ENCODE data around the gene MED6.
A peak's percentile ranks its signal among the peaks of the same experiment; 100 is the strongest.

The MED6 gene, protein sequence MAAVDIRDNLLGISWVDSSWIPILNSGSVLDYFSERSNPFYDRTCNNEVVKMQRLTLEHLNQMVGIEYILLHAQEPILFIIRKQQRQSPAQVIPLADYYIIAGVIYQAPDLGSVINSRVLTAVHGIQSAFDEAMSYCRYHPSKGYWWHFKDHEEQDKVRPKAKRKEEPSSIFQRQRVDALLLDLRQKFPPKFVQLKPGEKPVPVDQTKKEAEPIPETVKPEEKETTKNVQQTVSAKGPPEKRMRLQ

DNA sequence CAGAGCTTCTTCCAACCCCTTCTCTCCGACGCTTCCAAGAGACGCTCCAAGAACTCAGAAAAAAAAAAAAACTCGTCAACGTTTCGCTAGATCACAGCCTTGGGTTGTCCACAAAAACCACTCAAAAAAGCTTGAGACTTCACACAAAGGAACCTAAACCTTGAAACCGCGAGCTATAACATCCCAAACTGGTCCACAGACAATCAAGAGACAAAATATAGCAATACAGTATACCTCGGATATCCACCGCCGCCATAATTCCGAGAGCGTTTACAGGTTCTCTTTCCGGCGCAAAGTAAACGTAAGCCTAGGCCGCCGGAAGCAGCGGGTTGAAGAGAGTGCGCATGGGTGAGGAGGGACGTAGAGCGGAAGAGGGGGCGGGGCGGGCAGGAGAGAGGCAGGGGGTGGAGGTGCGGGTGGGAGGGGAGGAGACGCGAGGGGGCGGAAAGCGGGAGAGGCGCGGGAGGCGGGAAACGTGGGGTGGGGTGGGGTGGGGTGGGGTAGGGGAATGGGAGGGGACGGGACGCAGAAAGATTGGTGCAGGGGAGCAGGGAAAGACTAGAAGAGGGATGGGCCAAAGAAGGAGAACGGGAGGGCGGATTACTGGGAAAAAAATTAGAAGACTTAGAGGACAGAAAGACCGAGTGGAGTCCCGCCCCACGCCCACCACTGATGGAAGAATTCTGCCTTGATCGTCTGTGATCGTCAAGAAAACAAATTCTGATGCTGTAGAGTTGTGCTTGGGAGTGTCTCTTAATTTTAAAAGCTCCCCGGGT is at the start of gene MED6:
Gene MED6 (minus strand): TSS at position 274 of the 776 bp plus-strand sequence. CDS start 18 bp downstream, at position 256.
- peak; percentile 94 for DNase-seq

DNA sequence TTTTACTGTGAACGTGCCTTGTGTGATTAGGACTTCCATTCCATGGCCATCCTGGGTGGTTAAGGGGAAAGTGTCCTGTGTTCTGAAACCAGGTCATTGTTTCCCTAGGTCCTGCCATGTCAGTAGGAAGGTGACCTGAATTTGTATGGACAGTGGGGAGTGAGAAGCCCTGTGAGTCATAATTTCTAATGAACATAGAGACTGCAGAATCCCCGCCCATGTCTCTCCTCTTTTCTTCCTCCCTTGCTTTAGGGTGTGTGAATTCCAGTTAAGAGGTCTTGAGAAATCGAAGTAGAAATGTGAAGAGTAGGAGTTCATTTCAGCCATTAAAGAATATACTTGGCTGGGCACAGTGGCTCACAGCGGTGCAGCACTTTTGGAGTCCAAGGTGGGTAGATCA is 49.3 kb upstream of the MED6 start:
- no peak for DNase-seq

DNA sequence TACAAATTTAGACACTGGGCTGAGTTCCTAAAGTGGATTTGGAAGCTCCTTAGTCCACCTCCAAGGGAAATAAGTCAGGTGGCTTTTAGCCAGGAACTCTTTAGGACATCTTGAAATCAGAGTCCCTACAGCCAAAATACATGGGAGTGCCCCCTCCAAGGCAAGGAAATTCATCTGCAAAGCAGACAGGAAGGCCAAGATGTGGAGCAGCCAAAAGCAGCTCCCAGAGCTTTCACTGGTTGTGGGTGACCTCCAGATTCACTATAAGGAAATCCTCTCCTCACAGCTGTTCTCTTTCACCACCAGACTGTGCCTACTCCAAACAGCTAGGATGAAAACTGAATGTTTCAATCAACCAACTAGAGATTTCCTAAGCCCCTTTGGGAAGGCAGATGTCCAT is 47.9 kb upstream of the MED6 start:
- DNase-seq: no peak

DNA sequence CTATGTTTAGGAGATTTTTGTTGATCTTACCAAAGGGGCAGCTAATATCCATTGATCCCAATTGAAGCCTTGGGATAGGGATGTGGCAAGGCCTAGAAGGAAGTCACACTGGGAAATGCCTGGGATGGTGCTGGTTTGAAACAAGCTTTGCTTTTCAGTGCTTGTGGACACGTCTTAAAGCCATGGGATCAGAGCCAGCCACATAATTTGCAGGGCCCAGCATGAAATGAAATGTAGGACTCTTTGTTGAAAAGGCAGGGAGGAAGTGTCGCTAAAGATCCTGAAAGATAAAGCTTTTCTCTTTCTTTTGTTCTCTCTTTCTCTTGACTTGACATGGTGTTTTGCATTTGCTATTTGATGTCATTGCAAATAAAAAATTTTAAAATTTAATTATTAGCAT is 46.2 kb upstream of the MED6 start:
- DNase-seq: no peak

DNA sequence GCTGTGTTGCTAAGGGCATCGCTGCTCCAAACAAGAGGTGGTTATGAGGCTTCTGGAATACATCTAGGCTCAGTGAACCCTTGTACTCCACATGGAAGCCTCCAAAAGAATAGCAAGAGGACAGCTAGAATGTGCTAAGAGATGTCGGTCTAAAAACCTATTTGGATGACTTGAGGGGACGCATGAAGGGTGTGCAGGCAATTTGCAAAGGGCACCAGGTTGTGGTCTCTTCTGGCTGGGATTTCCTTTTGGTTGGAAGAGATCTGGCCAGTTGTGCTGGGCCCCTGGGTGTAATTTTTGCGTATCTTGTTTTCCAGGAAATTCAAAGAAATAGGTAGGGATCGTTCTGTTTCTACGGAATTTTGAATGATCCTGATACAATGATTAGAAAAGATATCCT is 45.4 kb upstream of the MED6 start:
- no peak for DNase-seq

DNA sequence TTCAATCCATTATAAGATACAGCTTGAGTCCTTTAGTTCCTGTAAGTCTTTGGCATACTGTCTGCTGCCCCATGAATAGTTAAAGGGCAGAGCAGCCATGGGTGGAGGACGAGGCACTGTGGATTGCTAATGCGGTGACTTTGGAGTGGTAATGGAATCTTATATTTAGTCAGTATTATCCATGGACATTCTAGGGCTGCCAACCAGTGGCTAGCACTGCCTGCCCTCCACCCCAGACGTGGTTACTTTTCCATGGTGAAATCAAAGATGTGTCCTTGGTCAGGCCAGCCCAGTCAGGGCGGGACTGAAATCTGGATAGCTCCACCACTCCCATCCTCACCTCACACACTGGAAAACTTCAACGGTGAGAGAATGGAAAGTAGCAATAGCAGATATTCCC is 43.5 kb upstream of the MED6 start:
- DNase-seq: no peak

DNA sequence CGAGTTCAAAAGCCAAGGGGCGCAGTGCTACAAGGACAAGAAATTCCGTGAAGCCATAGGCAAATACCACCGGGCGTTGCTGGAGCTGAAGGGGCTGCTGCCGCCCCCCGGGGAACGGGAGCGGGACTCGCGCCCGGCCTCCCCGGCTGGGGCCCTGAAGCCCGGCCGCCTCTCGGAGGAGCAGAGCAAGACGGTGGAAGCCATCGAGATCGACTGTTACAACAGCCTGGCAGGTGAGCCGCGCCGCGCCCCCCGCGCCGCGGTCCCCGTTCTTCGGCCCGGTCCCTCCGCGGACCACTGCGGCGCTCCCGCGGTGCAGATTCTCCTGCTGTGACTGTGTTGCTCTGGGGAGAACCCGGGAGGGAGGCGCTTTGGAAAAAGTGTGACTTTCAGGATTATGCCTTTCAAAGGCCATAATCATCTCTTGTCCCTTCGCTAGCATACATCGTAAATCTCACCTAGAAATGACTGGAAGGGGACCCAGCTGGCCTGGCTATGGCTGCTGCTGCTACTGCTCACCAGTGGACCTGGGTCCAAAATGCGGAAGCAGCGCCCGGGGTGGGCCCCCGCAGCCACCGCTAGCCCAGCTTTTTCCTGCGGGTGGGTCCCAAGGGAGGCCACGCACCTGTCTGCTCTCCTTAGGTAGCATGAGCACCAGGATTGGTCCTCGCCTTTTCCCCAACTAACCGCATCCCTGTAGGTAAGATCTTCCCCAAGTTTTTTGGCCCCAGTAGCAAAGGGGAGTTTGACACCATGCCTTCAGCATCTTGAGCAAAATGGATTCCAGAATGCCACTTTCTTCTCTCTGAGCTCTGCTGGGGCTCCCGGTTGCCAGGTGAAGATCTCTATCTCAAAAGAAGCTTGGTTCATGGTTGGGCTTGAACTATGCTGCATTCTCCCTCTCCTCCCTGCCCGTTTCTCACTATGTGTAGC is 42.1 kb upstream of the MED6 start:
- DNase-seq: peak; percentile 41 to 46

DNA sequence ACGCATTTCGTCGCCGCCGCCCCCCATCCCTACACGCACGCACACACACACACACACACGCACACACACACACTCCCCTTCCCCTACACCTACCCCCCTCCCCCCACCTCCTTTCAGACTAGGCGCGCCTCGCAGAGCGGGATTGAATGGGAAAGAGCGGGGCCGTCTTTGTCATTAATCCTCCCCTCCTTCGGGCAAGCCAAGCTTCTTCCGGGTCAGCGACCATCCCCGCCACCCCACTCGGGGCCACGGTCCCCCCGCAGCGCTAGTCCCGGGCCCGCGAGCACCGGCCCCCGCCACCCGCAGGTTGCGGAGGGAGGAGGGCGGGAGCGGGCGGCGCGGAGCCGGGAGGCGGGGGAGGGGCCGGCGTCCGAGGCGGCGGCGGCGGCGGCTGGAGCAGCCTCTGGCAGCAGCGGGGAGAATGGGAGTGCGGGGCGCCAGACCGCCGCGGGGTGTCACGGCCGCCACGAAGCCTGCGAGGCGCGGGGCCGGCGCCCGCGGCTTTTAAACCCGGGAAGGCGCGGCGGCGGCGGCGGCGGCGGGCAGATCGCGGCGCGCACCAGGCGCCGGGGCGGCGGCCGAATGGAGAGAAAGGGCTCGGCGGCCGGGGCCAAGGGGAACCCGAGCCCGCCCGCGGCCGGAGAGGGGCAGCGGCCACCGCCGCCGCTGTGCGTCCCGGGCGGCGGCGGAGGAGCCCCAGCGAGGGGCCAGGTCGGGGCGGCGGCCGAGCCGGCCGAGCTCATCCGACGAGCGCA is 41.3 kb upstream of the MED6 start, which contains the start of gene TTC9:
Gene TTC9 (plus strand): TSS at position 369 of the 755 bp plus-strand sequence. CDS start 214 bp downstream, at position 583.
- peak; percentile 41 to 45 for DNase-seq

DNA sequence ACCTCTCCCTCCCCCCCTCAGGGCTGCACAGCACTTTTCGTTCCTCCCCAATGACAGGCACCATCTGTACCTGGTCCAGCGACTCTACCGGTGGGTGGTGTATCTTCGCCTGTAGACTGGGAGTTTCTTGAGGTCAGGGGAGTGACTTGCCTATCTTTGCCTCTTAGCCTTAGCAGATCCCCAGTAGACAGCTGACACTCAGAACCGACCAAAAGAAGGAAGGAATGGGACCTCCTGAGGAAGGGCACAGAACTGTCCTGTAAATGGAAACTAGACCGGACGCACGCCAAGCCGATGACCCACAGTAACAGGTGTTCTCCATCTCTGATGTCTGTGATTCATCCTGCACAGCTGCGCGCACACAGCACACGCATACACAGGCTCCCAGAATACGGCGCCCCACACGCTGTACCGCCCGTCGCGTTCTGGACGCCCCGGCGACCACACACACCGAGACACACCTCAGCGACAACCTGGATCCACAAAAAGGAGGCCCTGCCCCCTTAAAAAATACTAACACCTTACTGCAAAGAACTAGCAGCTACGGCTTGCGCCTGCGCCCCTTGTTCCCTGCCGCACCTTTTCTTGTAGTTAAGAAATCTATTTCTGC is 40.6 kb upstream of the MED6 start:
- peak; percentile 59 to 63 for DNase-seq

DNA sequence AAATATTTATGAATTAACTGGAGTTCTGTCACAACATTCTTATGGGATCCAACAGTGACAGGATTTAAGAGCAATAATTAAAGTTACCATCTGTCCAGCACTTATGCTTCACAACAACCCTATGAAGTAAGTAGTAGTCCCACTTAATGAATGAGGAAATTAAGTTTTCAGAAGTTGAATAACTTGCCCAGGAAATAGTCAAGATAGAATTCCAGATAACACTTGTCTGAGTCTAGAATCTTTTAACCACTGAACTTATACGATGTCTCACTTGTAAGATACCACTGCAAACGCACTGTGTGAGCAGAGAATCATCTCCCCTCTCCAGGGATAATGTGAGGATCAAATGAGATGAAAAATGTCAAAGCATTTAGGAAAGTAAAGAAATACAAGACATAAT is 38.0 kb upstream of the MED6 start:
- DNase-seq: no peak

DNA sequence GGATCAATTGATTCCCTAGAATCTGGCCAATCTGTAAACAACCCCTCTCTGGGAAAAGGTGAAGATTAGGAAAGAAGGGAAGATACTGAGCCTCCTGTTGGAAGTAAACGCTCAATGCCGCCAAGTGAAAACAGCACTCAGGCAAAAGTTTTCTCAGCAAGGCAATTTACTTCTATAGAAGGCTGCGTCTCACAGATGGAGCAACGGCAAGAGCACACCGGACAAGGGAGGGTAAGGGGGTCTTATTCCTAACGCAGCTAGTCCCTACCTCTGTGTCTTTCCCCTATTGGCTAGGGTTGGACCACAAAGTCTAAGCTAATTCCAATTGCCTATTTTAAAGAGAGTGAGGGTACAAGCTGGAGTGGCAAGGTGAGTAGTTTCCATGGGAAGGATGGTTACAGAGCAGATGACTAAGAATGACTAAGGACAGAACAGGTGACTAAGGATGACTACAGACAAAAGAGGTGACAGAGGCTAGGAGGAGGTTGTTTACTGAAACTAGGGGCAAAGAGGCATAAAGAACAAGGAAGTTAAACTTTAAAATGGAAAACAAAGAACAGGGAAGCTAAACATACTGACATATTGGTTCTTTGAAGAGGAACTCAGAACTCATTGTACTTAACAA is 35.6 kb upstream of the MED6 start:
- no peak for DNase-seq

DNA sequence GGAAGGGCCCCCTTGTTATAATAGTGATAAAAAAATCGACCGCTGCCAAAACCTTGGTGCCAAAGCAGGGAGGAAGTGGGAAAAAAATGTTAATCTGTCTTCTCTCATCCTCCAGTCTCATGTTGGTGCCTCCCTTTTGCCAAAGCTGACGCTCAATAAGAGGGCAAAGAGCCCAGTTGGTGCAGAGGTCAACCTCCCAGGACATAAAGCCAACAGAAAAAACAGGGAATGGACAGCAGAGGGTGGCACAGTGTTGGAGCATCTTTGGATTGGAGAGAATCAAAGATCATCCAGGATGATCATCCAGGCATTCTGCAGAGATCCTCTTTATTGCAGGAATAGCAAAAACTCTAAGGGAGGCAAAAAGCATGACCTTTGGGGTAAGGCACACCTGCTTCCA is 31.5 kb upstream of the MED6 start:
- DNase-seq: no peak

DNA sequence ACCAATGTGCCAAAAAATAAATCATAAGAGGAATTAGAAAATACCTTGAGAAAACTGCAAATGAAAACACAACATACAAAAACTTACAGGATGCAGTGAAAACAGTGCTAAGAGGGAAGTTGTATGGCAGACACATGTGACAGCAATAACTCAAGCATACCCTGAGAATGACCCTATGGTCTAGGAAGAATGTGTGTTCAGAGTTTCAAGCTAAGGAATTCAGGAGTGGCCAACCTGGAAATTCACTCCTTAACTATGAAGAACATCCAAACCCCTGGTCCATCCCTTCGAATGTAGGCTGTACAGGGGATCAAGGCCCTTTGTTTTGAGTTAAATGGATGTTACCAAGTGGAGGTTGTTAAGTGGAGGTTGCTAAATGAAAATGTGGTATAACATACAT is 24.5 kb upstream of the MED6 start:
- DNase-seq: no peak

DNA sequence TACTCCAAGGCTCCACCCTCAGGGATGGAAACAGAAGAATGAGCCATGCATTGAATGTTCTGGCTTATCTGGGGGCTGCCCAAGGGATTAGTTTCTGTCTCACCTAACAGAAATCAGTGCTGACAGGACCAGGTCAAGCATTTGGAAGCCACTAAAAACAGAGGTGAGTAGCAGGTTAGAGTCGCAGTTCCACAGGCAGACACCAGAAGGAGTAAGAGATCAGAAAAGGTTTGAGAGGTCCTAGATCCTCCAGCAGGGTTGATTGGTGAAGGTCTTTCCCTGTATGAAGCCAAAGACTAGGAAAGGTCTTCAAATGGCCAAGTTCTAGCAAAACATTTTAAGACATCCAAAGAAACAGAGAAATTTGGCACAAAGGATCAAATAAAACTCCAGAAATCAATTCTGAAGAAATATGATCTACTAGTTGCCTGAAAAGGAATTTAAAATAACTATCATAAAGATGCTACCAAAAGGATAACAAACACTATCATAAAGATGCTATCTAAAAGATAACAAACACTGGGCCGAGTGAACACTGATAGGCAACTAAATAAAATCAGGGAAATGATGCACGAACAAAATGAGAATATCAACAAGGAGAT is 21.8 kb upstream of the MED6 start:
- peak; percentile 45 to 59 for DNase-seq

DNA sequence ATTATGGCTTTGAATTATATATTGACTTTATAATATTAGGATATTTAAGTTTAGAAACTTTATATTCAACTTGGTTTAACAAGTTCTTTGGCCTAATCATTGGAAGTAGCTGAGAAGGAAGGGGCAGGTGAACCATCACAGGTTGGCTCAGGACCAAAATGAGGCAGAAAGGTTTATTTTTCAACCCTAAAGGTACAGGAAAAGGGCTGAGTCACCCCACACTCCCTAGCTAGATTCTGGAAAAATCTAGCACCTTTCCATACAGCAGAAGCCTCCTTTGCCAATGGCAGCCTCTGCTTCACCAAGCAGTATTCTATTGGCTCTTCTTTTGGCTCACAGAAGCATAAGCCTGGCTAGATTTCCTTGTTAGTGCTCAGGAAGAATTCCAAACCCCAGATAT is 19.3 kb upstream of the MED6 start:
- no peak for DNase-seq

DNA sequence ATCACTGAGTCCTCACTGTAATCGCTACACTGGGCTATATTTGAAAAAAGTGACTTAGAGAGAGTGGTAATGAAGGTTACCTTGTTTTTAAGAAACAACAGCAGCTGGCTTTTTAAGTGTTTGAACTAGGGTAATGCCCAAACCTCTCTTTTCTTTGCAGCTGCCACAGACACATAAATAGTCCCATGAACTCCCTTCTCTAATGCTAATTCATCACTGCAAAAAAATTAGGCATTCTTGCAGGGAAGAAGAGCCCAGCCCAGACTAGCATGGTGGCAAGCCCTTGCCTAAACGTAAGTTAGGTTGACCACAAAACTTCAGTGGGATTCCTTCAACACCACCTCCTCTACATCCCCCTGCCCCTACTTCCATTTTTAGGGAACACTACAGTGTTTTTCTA is 17.9 kb upstream of the MED6 start:
- DNase-seq: no peak

DNA sequence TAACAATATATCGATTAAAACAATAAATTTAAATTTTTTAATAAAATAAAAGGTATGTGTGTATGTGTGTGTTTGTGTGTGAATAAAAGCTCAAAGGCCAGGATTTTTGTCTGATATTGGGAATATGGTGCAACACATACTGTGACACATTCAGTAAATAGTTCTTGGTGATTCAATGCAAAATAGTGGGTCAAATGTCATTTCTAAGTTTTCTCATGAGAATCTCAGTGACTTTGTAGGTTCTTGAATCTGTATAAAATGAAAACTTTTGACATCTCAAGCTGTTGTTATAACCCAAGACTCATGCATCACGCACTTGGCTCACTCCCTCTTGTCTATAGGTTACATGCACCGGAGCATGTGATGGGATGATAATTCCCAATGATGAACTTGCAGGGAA is 16.2 kb upstream of the MED6 start:
- no peak for DNase-seq

DNA sequence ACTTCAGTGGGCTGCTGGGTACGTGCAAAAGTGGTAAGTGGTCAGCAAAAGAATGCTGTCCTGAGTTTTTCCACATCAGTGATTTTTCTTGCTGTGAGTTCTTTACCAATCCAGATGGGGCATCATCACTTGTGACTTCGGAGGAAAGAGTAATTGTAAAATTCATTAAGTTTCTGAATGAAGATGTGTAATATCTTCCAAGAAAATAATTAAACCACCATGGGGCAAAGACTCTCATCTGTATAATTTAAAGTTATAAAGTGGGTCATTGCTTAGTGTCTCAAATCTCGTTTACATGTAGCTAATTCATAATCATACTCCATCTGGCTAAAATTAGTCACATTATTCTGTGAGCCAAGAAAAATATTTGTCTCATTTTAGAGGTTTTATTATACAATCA is 10.8 kb upstream of the MED6 start:
- DNase-seq: no peak

DNA sequence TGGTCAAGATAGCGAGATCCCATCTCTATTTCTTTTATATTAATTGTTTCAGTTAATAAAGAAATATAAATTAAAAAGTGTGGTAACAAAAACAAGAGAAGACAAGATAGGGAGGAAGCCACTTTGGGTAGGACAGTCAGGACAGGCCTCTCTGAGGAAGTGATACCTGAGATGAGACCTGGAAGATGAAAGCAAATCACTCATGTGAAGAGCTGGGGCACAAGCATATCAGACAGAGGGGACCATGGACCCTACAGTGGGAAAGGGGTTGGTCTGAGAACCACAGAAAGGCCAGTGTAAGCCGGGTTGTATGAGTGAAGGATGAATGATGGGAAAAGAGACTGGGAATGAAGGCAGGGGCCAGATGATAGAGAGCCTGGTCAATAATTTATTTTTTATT is 1.8 kb upstream of the MED6 start:
- DNase-seq: no peak

DNA sequence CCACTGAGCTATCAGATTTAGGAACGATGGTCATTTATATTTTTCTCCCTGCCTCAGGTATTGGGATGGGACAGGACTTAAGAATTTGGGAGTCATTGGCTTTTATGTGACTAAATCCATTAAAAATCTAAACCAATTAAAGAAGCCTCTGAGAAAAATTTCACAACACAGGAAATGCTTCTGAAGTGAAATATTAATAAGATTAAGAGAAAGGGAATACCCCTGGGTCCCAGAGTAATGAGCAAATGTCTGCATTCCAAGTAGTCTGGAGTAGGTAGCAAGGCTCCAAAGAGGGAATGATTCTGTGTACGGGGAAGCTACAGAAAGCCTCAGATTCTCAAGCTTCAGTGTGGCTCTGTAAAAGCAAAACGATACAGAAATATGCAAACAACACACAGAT is 707 bp upstream of the MED6 start:
- DNase-seq: no peak

DNA sequence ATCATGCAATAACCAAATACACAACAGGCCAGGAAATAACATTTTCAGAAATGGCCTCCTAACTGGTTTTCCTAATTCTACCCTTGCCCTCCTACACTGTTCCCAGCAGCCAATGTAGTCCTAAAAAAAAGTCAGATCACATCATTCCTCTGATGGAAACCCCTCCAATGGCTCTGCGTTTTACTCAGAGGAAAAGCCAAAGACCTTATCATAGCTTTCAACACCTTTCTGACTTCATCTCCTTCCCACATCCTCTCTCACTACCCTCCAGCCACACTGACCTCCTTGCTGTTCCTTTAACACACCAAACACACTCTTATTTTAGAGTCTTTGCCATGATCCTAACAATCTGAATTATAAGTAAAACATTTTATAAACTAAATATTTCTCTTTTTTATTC is 1.1 kb downstream of the MED6 start:
- no peak for DNase-seq

Measured in activated CD4-positive, alpha-beta T cell treated with anti-CD3 and anti-CD28 coated beads, Interleukin-2, amount 50 U/mL, for 48 hours (primary cell).